ENCODE results near the gene SLC4A4.

DNA sequence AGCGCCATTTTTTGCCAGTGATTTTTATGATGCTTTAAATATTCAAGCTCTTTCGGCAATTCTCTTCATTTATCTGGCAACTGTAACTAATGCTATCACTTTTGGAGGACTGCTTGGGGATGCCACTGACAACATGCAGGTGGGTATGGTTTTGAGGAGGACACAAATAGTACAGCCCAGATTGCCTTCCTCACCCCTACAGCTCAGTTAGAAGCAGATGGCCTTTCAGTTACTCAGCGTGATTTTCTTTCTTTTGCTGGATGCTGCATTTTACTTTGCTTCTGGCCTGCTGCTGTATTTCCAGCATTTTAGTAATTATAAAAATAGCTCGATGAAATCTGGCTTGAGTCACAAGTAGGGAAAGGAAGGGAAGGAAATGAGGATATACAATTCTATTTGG is 114.7 kb downstream of the SLC4A4 start:
- TF ChIP-seq, protein P1, sequence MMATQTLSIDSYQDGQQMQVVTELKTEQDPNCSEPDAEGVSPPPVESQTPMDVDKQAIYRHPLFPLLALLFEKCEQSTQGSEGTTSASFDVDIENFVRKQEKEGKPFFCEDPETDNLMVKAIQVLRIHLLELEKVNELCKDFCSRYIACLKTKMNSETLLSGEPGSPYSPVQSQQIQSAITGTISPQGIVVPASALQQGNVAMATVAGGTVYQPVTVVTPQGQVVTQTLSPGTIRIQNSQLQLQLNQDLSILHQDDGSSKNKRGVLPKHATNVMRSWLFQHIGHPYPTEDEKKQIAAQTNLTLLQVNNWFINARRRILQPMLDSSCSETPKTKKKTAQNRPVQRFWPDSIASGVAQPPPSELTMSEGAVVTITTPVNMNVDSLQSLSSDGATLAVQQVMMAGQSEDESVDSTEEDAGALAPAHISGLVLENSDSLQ (IDR thresholded peaks at IDR 0.05): no peak
- TF ChIP-seq SP1 (IDR thresholded peaks at IDR 0.05) (no peak), SUZ12 (IDR thresholded peaks at IDR 0.05) (no peak), FOXK2 (IDR thresholded peaks at IDR 0.05) (no peak), NFRKB (IDR thresholded peaks at IDR 0.05) (no peak), FOXM1 (IDR thresholded peaks at IDR 0.05; ENCODE audit: borderline replicate concordance) (no peak), FOXA1 (IDR thresholded peaks at IDR 0.05) (no peak), L3MBTL2 (conservative IDR thresholded peaks at IDR 0.05) (no peak), BHLHE40 (IDR thresholded peaks at IDR 0.05; ENCODE audit: borderline replicate concordance) (no peak)

All from HEK293T (cell line).